Fibroblast of lung (primary cell): Measurements from ENCODE around the gene UBA3. TPM values are rescaled to one million over a fixed set of nuclear protein-coding genes. Genes with fewer than 3 reads are reported as not detected.

Experiments used
- DNase-seq, 2 donors: peaks; one replicate each; pipeline versions ENCODE4 v3.0.0 to v3.0.0-alpha.2; 2010; ENCODE audit warnings: low read depth in 2 of 2
- H2AFZ ChIP-seq: 2 replicates; pipeline ENCODE4 v1.5.1; 2012; ENCODE audit warnings: low read length, control low read depth, inconsistent platforms
- H3K27ac ChIP-seq: 2 replicates; pipeline ENCODE4 v1.5.1; 2011; ENCODE audit warnings: low read length, control low read depth; ENCODE audit not compliant: insufficient read depth
- H3K27me3 ChIP-seq: 2 replicates; pipeline ENCODE4 v1.5.1; 2011; ENCODE audit warnings: mild to moderate bottlenecking, low read length; ENCODE audit not compliant: control insufficient read depth, insufficient read depth
- H3K36me3 ChIP-seq: 2 replicates; pipeline ENCODE4 v1.5.1; 2011; ENCODE audit warnings: low read length; ENCODE audit not compliant: control insufficient read depth, insufficient read depth
- H3K4me1 ChIP-seq: 2 replicates; pipeline ENCODE4 v1.5.1; 2011; ENCODE audit warnings: low read length; ENCODE audit not compliant: control insufficient read depth, insufficient read depth; ENCODE audit errors: extremely low read depth
- H3K4me2 ChIP-seq: 2 replicates; pipeline ENCODE4 v1.5.1; 2011; ENCODE audit warnings: low read length, control low read depth; ENCODE audit not compliant: insufficient read depth; ENCODE audit errors: extremely low read depth
- H3K4me3 ChIP-seq, 4 experiments: fragments of 200-600 bp in 1 of 4; sonication (generic) in 1 of 4; replicated peaks in 1 of 4; 2 replicates each; pipeline ENCODE4 v1.5.1; 2011 to 2016; ENCODE audit warnings: low read length in 4 of 4, low read depth in 3 of 4, mild to moderate bottlenecking in 3 of 4, control low read depth in 2 of 4, inconsistent platforms in 1 of 4, mixed read lengths in 1 of 4; ENCODE audit not compliant: insufficient read depth in 1 of 4; ENCODE audit errors: control extremely low read depth in 1 of 4
- H3K79me2 ChIP-seq: 2 replicates; pipeline ENCODE4 v1.5.1; 2012; ENCODE audit warnings: mild to moderate bottlenecking, low read length, inconsistent platforms; ENCODE audit not compliant: control insufficient read depth, insufficient read depth
- H3K9ac ChIP-seq: 2 replicates; pipeline ENCODE4 v1.5.1; 2011; ENCODE audit warnings: mild to moderate bottlenecking, low read length, control low read depth; ENCODE audit not compliant: insufficient read depth
- H3K9me3 ChIP-seq: 2 replicates; pipeline ENCODE4 v1.5.1; 2012; ENCODE audit warnings: low read depth, low read length; ENCODE audit not compliant: control insufficient read depth, insufficient read depth
- H4K20me1 ChIP-seq: 2 replicates; pipeline ENCODE4 v1.5.1; 2011; ENCODE audit warnings: low read length; ENCODE audit not compliant: control insufficient read depth, insufficient read depth; ENCODE audit errors: extremely low read depth
- CTCF ChIP-seq, 2 donors: IDR thresholded peaks in 1 of 2; conservative IDR thresholded peaks in 1 of 2; 1 replicate in 1 of 2; 2 replicates in 1 of 2; pipeline ENCODE4 v1.5.1; 2011 to 2012; ENCODE audit warnings: low read length in 2 of 2, control low read depth in 1 of 2, inconsistent platforms in 1 of 2, low read depth in 1 of 2, mild to moderate bottlenecking in 1 of 2
- EZH2 ChIP-seq: IDR thresholded peaks from 2 replicates; pipeline ENCODE4 v1.5.1; 2012; ENCODE audit warnings: low read length, control low read depth, mild to moderate bottlenecking; ENCODE audit errors: missing control alignments
- polyA plus RNA-seq, 2 donors: library from polyadenylated mRNA; depleted of rRNA in 1 of 2; stranded (reverse) in 1 of 2; unstranded in 1 of 2; fragments of >200 nt; gene quantifications; 2 replicates each; pipeline ENCODE4 v1.2.1, GENCODE V29; 2011 to 2012; ENCODE audit warnings: missing spikeins in 1 of 2
- total RNA-seq: library from RNA; depleted of rRNA; stranded (reverse); fragments of >200 nt; gene quantifications from 2 replicates; pipeline ENCODE4 v1.2.1, GENCODE V29; 2014

Gene UBA3
- total and polyA plus RNA-seq, 2 donors (not counting 1 experiment from before 2014, with no cell fraction given), result 93.3 to 95.4 TPM

- peaks cover 3% of the 10 kb centered on the region for H3K36me3 ChIP-seq
- H2AFZ ChIP-seq, result no peak overlapping the region
- H3K4me2 ChIP-seq, result no peak overlapping the region
- H3K27ac ChIP-seq, result no peak overlapping the region
- H3K4me1 ChIP-seq, result no peaks in the 10 kb centered on the region
- H3K27me3 ChIP-seq, result no peaks in the 10 kb centered on the region
- H4K20me1 ChIP-seq, result no peaks in the 10 kb centered on the region
- H3K79me2 ChIP-seq, result no peaks in the 10 kb centered on the region
- H3K9ac ChIP-seq, result no peak overlapping the region
- TF ChIP-seq CTCF (conservative IDR thresholded peaks at IDR 0.05 in 1 of 2, IDR thresholded peaks at IDR 0.05 in 1 of 2; ENCODE audit: low read depth in 1 of 2, low read length in 2 of 2), result peak in 1 of 2 donors; percentile 36
- TF ChIP-seq EZH2, result no peak
- no peaks in the 10 kb centered on the region for H3K9me3 ChIP-seq
- DNase-seq, result peak in 1 of 2 donors; percentile 39
- H3K4me3 ChIP-seq, result no peak overlapping the region
Measured at GRCh38 chr3:69020424-69020823, 59.7 kb downstream of the UBA3 start.

GRCh38 chr3:69016901-69017300 is 63.3 kb downstream of the UBA3 start:
- no peaks in the 10 kb centered on the region for H3K4me1 ChIP-seq
- no peak overlapping the region for H2AFZ ChIP-seq
- H3K4me2 ChIP-seq, result no peak overlapping the region
- no peaks in the 10 kb centered on the region for H4K20me1 ChIP-seq
- H3K27me3 ChIP-seq, result no peaks in the 10 kb centered on the region
- no peak overlapping the region for H3K9ac ChIP-seq
- H3K4me3 ChIP-seq, result no peak overlapping the region
- no peaks in the 10 kb centered on the region for H3K36me3 ChIP-seq
- H3K9me3 ChIP-seq, result no peaks in the 10 kb centered on the region
- DNase-seq, result no peak
- H3K79me2 ChIP-seq, result no peaks in the 10 kb centered on the region
- TF ChIP-seq CTCF (conservative IDR thresholded peaks at IDR 0.05 in 1 of 2, IDR thresholded peaks at IDR 0.05 in 1 of 2; ENCODE audit: low read depth in 1 of 2, low read length in 2 of 2) (no peak), EZH2 (no peak)
- no peak overlapping the region for H3K27ac ChIP-seq

DNA sequence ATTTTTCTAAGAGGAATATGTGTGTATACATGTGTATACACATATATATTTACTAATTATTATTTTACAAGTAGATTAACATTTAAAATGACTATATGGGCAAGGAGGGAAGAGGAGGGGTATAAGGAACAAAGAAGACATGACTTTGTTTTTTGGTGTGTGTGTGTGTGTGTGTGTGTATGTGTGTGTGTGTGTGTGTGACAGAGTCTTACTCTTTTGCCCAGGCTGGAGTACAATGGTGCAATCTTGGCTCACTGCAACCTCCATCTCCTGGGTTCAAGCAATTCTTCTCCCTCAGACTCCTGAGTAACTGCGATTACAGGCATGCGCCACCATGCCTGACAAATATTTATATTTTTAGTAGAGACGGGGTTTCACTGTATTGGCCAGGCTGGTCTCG is 64.1 kb downstream of the UBA3 start:
- Histone ChIP-seq H3K4me1 (peaks cover 2% of the 10 kb centered on the region), H3K9ac (no peak overlapping the region), H3K36me3 (peaks cover 2% of the 10 kb centered on the region), H4K20me1 (no peaks in the 10 kb centered on the region), H3K4me2 (no peak overlapping the region), H3K9me3 (no peaks in the 10 kb centered on the region), H3K27me3 (no peaks in the 10 kb centered on the region), H3K4me3 (no peak overlapping the region), H3K27ac (no peak overlapping the region), H3K79me2 (no peaks in the 10 kb centered on the region), H2AFZ (no peak overlapping the region)
- no peak for DNase-seq
- no peak for TF ChIP-seq CTCF (conservative IDR thresholded peaks at IDR 0.05 in 1 of 2, IDR thresholded peaks at IDR 0.05 in 1 of 2; ENCODE audit: low read depth in 1 of 2, low read length in 2 of 2)
- no peak for TF ChIP-seq EZH2
